ENCODE measurements around the gene MAGEA4. TPM values are rescaled to one million over a fixed set of nuclear protein-coding genes. Genes with fewer than 3 reads are reported as not detected.

The MAGEA4 gene
- total and polyA plus RNA-seq, 2 of the 8 experiments (the other 6 are each of a cell fraction or from before 2014, with no cell fraction given) = 0.45 to 0.67 TPM

- ChIA-PET CTCF (ENCODE audit: partially characterized antibody) (no interaction called here), POLR2A (ENCODE audit: partially characterized antibody) (interaction anchor here (1.1 kb wide), 1 partner anchor 27 kb away, joined by 3 read pairs; no protein-coding TSS in a partner anchor)
- Histone ChIP-seq H2AFZ (ENCODE audit: low read length) (no peak overlapping the region), H3K18ac (ENCODE audit: extremely low read depth, low read length) (no peak overlapping the region), H2BK120ac (replicated peaks; ENCODE audit: low read depth, low read length) (no peak overlapping the region), H4K5ac (ENCODE audit: insufficient read length, low read depth, low read length) (no peak overlapping the region), H4K91ac (replicated peaks; ENCODE audit: insufficient read length, low read length) (no peak overlapping the region), H3K9ac (replicated peaks in 1 of 4; ENCODE audit: extremely low read depth in 1 of 4, low read depth in 3 of 4, low read length in 3 of 4) (no peak overlapping the region), H3K4ac (replicated peaks; ENCODE audit: insufficient read length, low read depth, low read length) (no peak overlapping the region), H2BK20ac (ENCODE audit: low read length) (no peak overlapping the region), H2BK15ac (ENCODE audit: low read length) (no peak overlapping the region), H3K4me3 (ENCODE audit: extremely low read depth in 1 of 4, insufficient read depth in 2 of 4, low read depth in 3 of 4, low read length in 4 of 4) (no peak overlapping the region), H2BK12ac (ENCODE audit: low read depth, low read length) (no peak overlapping the region), H3K23me2 (ENCODE audit: low read depth, low read length) (no peaks in the 10 kb centered on the region), H3K9me3 (ENCODE audit: insufficient read depth in 2 of 2, low read depth in 1 of 2, low read length in 1 of 2) (no peaks in the 10 kb centered on the region), H3K79me2 (ENCODE audit: control insufficient read depth in 1 of 2, insufficient read depth in 2 of 2, low read length in 2 of 2) (no peaks in the 10 kb centered on the region), H4K8ac (ENCODE audit: extremely low read depth, insufficient read depth, low read length) (no peak overlapping the region), H3K14ac (ENCODE audit: insufficient read length) (no peak overlapping the region), H3K27ac (ENCODE audit: low read depth, low read length) (no peak overlapping the region), H3K27me3 (replicated peaks in 1 of 4; ENCODE audit: control insufficient read depth in 3 of 4, extremely low read depth in 1 of 4, insufficient read depth in 3 of 4, low read length in 3 of 4) (peaks cover 3 to 18% (median 9%) of the 10 kb centered on the region in 4 experiments; a peak in 6 of 7 replicates), H2BK5ac (ENCODE audit: low read depth, low read length) (no peak overlapping the region), H3K4me1 (replicated peaks in 1 of 4; ENCODE audit: control insufficient read depth in 3 of 4, insufficient read depth in 4 of 4, low read length in 3 of 4) (peaks cover 0 to 8% (median 2%) of the 10 kb centered on the region in 4 experiments; a peak in 2 of 7 replicates), H3K79me1 (ENCODE audit: low read depth, low read length) (no peaks in the 10 kb centered on the region), H3K23ac (ENCODE audit: insufficient read length) (no peak overlapping the region), H3K36me3 (ENCODE audit: control insufficient read depth in 2 of 4, insufficient read depth in 4 of 4, low read length in 3 of 4) (peaks cover 0 to 3% (median 0%) of the 10 kb centered on the region in 4 experiments; a peak in 2 of 8 replicates), H4K20me1 (replicated peaks in 1 of 2; ENCODE audit: control insufficient read depth in 1 of 2, insufficient read depth in 2 of 2, low read length in 2 of 2) (no peaks in the 10 kb centered on the region), H2AK5ac (ENCODE audit: low read depth, low read length) (no peak overlapping the region), H3K56ac (replicated peaks; ENCODE audit: insufficient read length, low read depth, low read length) (no peak overlapping the region), H3K4me2 (ENCODE audit: insufficient read depth in 1 of 2, low read depth in 2 of 2, low read length in 2 of 2) (no peak overlapping the region)
- TF ChIP-seq POLR2A (IDR thresholded peaks at IDR 0.05; ENCODE audit: control extremely low read depth in 1 of 2, low read depth in 2 of 2, low read length in 2 of 2) (no peak), GABPA (IDR thresholded peaks at IDR 0.05; ENCODE audit: borderline replicate concordance, insufficient read depth, low read length) (no peak), ATF3 (IDR thresholded peaks at IDR 0.05; ENCODE audit: insufficient read depth, low read depth, low read length) (no peak), ASH2L (IDR thresholded peaks at IDR 0.05; ENCODE audit: low read length) (no peak), SIX5 (IDR thresholded peaks at IDR 0.05; ENCODE audit: low read depth, low read length) (no peak), EP300 (IDR thresholded peaks at IDR 0.05; ENCODE audit: borderline replicate concordance in 1 of 2, low read depth in 2 of 2, low read length in 2 of 2) (no peak), SIRT6 (IDR thresholded peaks at IDR 0.05; ENCODE audit: low read length) (no peak), FOSL1 (IDR thresholded peaks at IDR 0.05; ENCODE audit: insufficient read depth, low read depth, low read length) (no peak), TAF7 (optimal IDR thresholded peaks at IDR 0.05; ENCODE audit: borderline replicate concordance, low read depth, low read length) (no peak), KDM5A (IDR thresholded peaks at IDR 0.05; ENCODE audit: low read length) (no peak), TAF1 (IDR thresholded peaks at IDR 0.05; ENCODE audit: low read depth, low read length) (no peak), BCL11A (IDR thresholded peaks at IDR 0.05; ENCODE audit: low read depth in 2 of 2, low read length in 2 of 2) (no peak), MAFK (IDR thresholded peaks at IDR 0.05; ENCODE audit: low read depth, low read length) (no peak)
- 100% methylated on average over 7 of the region's 7 CpGs; no CpG with 5 or more reads in 1 of the 2 experiments for WGBS, 2 experiments (ENCODE audit: extremely low coverage in 1 of 2, insufficient coverage in 1 of 2, insufficient read length in 1 of 2, insufficient replicate concordance in 2 of 2, low coverage in 1 of 2, low lambda C conversion rate in 2 of 2, missing lambda C conversion rate in 1 of 2)
- no peak for FAIRE-seq
- no peak for DNase-seq (ENCODE audit: low read depth in 1 of 2, low spot score in 2 of 2)
Measured at GRCh38 chrX:151970027-151970426, 57.3 kb downstream of the MAGEA4 start.
